ENCODE results near the gene ACR. TPM values are rescaled to one million over a fixed set of nuclear protein-coding genes. Genes with fewer than 3 reads are reported as not detected.

Gene ACR
- 0.40 TPM in 1 of 2 replicates, not detected in the other for total RNA-seq

GRCh38 chr22:50737728-50738648 lies at the start of gene ACR:
Gene ACR (plus strand): TSS chr22:50738204. CDS start chr22:50738236, 32 bp downstream.

GRCh38 chr22:50783033-50783879 lies 45.3 kb downstream of the ACR start, which contains the start of gene RABL2B:
Gene RABL2B (minus strand): TSS chr22:50783636. CDS start chr22:50782294, 1,342 bp downstream.

Other genes with a start within 250 kb of the ACR start
- gene LMF2, start 230.5 kb upstream of the ACR start, total RNA-seq = 78.3 and 88.4 TPM in 2 replicates
- 63.0 and 70.5 TPM in 2 replicates for gene NCAPH2, start 230.0 kb upstream of the ACR start, total RNA-seq
- 3.7 and 13.6 TPM in 2 replicates for gene SCO2, start 212.6 kb upstream of the ACR start, total RNA-seq
- 27.3 and 32.5 TPM in 2 replicates for gene TYMP, start 208.2 kb upstream of the ACR start, total RNA-seq
- not detected in 2 replicates for gene KLHDC7B, start 192.3 kb upstream of the ACR start, total RNA-seq
- not detected in 2 replicates for gene SYCE3, start 175.3 kb upstream of the ACR start, total RNA-seq
- gene CPT1B, start 159.8 kb upstream of the ACR start, total RNA-seq = 0.60 and 1.5 TPM in 2 replicates
- gene CHKB, start 155.4 kb upstream of the ACR start, total RNA-seq = 25.7 and 26.6 TPM in 2 replicates
- 0.07 and 0.34 TPM in 2 replicates for gene MAPK8IP2, start 137.4 kb upstream of the ACR start, total RNA-seq
- 25.1 and 27.9 TPM in 2 replicates for gene ARSA, start 110.1 kb upstream of the ACR start, total RNA-seq
- 27.8 and 32.5 TPM in 2 replicates for gene SHANK3, start 65.4 kb upstream of the ACR start, total RNA-seq
- 5.5 and 5.8 TPM in 2 replicates for gene RABL2B, start 45.4 kb downstream of the ACR start, total RNA-seq

Measured in mammary microvascular endothelial cell (primary cell).